Activated CD8-positive, alpha-beta memory T cell treated with anti-CD3 and anti-CD28 coated beads, Interleukin-2, amount 50 U/mL, for 1 hour (primary cell): Measurements from ENCODE around the gene HMCN1.

Experiments used
- DNase-seq: peaks from one replicate; pipeline ENCODE4 v3.0.0-alpha.2; 2020; ENCODE audit errors: extremely low read depth

The HMCN1 gene

DNA sequence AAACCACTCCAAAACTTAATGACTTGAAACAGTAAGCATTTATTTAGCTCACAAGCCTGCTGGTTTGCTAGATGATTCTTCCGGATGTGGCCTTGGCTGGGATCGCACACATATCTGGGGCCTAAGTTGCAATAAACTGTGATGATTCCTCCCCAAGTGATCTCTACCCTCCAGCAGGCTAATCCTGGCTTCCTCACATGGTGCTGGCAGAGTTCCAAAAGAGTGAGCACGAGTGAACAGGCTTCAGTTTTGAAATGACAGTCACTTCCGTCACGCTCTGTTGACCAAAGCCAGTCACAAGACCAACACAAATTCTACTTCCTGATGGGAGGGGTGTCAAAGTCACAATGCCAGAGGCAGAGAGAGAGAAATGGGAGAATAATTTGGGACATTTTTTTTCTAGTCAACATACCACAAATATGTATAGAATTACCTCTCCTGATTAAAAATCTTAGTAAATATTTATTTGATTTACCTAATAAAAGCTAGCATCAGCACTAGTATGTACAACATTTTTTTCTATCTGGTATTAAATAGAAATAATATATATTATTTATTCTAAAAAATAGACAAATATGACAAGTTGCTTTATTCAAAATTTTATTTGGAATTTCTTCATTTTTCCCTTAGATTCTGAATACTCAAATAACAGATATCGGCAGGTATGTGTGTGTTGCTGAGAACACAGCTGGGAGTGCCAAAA lies 348.2 kb downstream of the HMCN1 start:
- no peak for DNase-seq

DNA sequence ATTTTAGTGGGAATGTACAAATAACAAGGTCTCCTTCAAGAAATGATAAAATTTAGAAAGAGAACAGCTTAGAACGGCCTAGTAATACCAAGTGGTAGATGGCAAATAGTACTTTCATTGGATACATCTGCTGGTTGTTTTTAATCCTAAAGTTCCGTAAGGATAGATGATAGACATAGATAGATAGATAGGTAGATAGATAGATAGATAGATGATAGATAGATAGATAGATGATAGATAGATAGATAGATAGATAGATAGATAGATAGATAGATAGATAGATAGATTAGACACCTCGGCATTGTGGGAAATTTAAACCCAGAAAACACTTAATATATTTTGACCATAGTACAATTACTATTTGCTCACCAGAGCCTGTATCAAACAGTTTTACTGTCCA lies 352.4 kb downstream of the HMCN1 start:
- DNase-seq = no peak

DNA sequence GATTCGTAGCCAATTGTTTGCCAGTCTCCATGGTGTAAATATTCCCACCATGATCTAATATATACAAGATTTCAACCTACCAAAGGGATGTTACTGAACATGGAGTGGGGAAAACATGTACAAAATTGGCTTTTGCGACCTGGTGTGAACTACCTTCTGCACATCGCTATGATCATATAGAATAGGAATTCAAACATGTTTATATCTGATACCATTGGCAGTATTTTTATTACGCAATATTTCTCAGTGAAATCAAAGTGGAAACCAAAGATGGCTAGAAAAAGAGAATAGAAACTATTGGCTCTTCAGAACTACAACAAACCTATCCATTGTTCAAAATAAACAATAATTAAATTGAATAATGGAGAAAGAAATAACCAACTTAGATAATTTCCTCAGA lies 355.7 kb downstream of the HMCN1 start:
- DNase-seq = no peak

DNA sequence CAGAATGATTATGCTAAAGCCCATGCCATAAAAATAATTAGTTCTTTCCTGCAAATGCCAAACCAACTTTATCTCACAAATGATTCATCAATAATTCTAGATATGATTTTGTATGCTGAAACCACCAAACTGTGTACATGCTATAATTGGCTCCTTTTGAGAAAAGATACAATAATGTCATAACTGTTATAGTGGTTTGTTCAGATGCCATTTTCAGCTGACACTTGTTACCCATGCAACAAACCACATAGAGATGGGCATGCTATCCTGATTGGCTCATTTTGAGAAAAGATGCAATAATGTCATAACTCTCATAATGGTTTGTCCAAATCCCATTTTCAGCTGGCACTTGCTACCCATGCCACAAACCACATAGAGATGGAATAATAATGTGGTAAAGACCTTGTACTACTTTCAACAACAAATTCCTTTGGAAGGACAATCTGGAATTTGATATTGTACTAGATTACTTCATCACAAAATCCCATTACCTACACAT lies 357.1 kb downstream of the HMCN1 start:
- DNase-seq = no peak

DNA sequence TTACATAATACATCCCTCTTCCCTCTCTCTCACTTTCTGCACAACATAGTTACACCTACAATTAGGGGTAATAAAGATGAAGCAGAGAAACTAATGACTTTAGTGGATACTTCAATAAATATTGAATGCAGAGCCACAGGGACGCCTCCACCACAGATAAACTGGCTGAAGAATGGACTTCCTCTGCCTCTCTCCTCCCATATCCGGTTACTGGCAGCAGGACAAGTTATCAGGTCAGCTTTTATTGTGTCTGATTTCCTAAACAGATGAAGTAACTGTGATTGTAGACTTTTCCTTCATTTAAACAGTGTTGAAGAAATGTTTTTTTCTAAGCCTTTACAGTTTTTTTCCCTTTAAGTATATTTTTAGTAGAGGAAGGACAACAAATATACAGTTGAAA lies 359.2 kb downstream of the HMCN1 start:
- DNase-seq = no peak

DNA sequence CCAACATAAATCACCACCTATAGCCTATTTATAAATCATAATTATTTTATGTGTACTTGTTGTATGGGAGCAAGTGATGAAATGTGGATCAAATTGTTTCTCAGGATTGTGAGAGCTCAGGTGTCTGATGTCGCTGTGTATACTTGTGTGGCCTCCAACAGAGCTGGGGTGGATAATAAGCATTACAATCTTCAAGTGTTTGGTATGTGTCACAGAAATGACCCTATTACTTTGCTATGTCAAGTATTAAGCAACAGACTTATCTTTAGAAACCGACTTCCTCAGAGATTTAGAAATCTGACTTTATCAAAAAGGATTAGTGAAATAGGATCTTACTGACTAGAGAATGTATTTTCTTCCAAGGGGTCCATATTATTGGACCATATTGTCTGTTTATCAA lies 360.0 kb downstream of the HMCN1 start:
- no peak for DNase-seq

DNA sequence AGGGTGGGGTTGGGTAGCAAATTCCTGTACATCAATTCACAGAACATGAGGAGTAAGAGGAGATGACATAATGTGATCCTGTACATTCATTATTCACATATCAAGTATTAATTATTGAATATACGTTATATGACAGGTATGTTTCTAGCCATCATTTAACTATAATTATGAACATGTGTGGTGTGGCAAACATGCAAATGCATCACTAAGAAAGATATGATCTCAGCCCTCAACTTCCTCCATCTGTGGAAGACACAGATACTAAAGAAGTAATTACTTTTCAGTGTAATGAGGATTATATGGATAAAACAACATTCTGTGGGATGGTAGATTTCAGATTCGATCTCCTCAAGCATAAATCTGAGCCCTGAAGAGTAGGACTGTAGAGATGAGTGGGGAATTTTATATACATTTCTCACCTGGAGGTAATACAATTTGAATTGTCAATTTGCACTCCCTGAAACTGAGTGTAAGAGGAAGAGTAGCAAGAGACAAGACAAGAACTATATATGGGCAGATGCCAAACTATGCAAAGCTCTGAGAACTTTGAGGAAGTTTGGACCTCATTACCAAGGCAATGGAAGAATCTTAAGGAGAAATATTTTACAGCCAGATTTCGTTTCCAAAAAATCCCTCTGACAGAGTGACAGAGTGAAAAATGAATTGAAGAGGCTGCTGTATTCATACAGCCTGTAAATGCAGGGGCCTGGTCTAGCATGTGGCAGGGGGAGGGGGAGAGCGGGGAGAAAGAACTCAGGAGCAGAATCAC lies 365.3 kb downstream of the HMCN1 start:
- no peak for DNase-seq

DNA sequence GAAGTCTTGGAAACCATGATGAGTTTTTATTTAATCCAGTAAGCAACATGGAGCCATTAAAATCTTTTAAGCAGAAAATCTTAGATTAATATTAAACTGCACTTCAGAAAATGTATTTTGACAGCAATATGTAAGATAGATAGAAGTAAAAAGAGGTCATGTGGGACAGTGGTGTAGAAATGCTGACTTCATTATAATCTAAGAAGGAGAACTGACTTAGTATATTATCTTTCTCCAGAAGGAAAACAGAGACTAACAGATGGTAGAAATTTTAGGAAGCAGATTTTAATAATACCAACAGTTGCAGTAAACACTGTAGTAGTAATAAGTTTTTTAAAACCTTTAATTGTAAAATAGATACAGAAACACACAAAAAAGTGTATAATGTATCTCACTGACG lies 367.9 kb downstream of the HMCN1 start:
- DNase-seq = no peak

DNA sequence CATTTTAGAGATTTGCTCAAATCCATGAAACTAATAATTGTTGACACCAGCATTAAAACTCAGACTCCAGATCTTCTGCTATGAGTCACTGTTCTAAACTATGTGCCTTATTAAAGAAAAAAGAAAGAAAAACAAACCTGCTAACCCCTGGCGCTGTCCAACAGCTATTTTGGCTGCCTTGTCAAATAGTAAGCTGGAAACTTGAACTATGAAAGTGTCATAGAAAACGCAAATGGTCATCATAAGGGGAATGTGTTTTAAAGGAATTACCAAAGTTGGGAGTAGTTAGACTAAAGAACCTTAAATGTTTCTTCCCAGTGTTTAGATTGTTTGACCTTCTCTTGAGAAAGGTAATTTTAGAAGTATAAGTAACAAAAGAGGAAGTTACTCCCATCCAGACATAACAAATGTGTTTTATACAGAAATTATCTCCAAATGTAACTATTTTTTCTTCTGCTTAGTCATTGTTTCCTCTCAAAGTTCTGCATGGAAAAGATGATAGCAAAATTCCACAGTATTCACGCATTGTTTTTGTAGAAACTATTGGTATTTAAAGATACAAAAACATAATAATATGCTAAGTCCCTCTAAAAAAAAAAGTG lies 368.5 kb downstream of the HMCN1 start:
- DNase-seq = no peak

DNA sequence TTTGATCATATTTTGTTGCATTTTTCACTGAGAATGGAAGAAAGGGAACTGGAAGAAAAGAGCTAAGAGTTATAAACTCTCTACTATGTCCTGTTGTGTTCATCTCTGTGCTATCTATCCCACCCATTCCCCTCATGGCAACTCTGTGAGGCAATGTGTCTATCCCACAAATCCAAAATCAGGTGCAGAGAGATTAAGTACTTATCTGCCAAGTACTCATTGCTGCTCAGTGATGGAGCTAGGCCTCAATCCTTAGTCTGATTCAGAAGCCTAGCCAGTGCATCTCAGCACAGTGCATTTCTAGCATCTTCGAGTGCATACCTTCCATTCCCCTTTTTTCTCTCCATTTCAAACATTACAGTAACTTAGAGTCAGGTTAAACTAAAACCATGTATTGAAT lies 370.3 kb downstream of the HMCN1 start:
- no peak for DNase-seq

DNA sequence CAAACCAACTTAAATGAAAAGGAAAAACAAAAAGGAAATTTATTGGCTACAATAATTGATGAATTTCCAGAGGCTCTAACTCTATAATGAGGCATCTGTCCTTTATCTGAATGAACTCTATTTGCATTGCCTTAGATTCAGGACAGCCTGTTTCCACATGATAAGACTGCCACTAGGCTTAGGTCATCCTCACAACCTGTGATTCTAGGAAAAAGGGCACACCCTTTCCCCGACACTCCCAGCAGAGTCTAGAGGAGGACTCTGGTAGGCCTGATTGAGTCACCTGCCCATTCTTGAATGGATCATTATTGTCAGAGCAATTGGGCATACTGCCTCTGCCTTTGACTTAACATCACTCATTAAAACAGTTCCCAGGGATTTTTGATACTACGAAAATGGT lies 378.1 kb downstream of the HMCN1 start:
- DNase-seq = no peak

DNA sequence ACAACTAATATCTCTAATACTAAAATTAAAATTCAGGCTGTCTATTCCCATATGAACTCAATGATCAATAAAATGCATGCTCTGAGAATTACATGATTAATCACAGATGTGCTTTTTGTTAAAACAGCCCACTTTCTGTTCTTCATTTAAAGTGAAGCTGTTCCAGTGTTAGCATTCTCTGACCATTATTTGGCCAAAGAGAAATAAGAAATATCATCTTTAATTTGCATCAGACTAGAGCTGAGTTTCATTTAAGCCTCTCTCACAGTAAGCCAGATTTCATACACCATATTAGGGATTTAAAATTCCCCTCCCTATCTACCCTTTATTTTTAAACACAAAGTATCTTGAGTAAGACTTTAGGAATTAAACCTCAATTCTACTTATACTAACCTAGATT lies 379.3 kb downstream of the HMCN1 start:
- DNase-seq = no peak

DNA sequence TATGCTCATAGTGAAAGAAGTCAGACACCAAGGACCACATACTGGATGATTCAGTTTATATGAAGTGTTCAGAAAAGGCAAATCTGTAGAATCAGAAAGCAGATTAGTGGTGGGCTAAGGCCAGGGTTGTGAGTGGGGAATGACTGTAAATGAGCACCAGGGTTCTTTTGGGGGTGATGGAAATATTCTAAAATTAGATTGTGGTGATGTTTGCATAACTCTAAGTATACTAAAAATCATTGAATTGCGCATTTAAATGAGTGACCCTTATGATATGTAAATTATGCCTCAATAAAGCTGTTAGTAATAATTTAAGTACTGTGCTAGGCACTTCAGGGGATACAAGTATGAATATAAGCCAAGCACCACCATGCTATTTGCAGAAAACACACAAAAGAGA lies 384.5 kb downstream of the HMCN1 start:
- no peak for DNase-seq

DNA sequence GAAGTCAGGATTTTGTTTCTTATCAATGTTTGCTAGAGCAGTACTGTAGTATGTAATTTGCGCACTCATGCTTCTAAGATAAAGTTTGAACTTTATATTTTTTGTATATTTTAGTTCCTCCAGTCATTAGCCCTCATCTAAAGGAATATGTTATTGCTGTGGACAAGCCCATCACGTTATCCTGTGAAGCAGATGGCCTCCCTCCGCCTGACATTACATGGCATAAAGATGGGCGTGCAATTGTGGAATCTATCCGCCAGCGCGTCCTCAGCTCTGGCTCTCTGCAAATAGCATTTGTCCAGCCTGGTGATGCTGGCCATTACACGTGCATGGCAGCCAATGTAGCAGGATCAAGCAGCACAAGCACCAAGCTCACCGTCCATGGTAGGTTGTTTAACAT lies 388.6 kb downstream of the HMCN1 start:
- no peak for DNase-seq

DNA sequence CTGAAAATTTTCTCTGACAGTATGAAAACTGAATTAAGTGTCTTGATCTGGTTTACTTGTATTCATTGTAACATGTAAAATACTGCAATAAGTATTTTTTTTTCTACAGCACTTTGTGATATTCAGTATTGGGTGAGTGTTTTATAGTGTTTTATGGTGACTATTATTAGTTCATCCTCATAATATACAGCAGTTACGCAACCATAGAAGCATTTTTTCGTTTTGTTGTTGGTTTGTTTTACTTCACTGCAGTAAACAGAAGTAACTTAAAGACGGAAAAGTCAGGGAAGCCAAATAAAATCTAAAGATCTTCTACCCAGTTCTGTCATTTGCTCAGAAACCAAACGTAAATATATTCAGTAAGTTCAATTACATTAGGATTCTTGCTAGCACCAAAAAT lies 390.8 kb downstream of the HMCN1 start:
- no peak for DNase-seq

DNA sequence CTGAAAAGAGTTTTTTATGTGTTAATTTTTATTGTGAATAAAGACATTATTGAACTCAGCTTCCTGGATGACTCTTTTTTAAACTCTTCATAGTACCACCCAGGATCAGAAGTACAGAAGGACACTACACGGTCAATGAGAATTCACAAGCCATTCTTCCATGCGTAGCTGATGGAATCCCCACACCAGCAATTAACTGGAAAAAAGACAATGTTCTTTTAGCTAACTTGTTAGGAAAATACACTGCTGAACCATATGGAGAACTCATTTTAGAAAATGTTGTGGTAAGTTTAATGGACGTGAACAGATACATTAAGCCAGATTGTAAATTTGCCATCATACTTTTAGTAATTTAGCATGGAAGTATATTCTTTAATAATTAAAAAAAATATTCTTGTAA lies 391.3 kb downstream of the HMCN1 start:
- no peak for DNase-seq

DNA sequence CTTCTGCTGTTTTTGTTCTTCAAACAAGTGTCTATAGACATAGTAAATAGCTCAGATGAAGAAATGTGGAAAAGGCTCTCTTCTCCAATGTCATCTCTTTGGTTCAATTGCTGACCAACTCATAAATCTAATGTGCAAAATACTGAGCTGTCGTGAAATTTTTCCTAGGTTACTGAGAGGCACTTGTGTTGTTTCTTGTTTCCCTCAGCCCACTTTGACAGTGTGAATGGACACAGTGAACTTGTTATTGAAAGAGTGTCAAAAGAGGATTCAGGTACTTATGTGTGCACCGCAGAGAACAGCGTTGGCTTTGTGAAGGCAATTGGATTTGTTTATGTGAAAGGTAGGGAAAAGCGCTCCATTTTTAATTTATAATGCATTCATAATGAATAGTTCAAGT lies 395.6 kb downstream of the HMCN1 start:
- no peak for DNase-seq

DNA sequence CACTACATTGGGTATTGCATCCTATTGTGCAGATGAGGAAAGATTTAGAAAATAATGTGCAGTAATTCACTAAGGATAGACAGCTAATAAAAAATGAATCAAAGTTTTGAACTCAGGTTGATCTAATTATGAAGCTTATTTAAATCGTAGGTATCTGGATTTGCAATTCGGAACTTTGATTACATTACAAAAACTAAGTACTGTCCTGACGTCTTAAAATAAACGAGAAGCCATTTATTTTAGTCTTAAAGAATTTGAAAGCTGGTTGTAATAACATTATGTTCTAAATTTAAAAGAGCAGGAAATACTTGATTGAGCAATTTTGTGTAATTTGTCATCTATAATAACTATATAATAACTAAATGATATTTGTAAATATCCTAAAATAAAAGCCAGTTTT lies 404.9 kb downstream of the HMCN1 start:
- no peak for DNase-seq

DNA sequence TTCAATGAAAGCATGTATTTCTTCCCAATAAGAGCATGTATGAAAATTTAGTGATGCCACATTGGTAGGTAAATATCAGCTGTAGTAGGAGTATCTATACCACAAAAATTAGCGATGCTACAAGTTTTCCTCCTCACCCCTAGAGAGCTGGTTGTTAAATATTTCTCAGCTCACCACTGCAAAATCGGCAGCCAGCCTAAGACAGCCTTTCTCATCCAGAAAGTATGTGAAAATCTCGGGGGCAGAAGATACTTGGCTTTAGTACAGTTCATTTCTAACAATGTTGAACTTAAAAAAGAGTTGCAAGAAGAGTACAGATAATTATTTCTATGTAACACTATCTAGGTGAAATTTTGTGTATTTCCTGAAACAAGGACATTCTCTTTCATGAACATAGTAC lies 405.5 kb downstream of the HMCN1 start:
- no peak for DNase-seq

DNA sequence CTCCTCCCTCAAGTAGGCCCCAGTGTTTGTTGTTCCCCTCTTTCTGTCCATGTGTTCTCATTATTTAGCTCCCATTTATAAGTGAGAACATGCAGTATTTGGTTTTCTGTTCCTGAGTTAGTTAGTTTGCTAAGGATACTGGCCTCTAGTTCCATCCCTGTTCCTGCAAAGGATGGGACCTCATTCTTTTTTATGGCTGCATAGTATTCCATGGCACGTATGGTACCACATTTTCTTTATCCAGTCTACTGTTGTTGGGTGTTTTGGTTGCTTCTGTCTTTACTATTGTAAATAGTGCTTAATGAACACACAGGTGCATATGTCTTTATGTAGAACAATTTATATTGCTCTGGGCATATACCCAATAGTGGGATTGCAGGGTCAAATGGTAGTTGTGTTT lies 408.0 kb downstream of the HMCN1 start:
- DNase-seq = no peak

DNA sequence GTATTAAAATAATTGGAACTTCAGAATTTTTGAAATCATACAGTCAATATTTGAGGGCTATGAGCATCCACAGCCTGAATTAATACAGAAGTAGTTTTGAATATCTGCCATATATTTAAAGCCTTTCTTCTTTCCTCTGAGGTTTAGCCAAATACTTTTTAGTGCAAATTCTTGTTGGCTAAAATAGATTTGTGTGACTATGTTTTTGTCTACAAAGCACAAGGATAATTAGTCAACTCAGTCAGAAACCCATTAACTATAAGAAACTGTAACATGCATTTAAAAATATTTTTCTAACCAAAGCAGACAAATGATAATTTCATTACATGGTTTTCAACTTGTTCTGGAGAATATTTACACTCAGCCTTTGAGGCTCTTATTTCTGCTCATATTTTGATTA lies 408.7 kb downstream of the HMCN1 start:
- no peak for DNase-seq

DNA sequence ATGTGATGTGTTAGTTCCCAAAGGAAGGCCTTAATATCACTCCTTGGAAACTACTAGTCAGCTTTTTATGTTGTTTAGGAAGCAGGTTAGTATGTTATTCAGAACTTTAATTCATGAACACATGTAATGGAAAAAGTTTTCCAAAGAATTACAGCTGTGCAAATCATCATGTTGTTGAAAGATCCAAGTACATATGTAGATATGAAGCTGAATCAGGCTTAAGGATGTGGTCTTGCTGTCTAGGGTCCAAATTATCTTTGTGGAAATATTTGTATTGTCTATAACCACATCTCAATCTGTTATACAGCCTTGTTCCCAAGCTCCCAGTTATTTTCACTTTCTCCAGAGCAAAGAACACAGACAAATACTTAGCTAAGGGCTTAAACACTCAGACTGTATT lies 409.3 kb downstream of the HMCN1 start:
- no peak for DNase-seq

DNA sequence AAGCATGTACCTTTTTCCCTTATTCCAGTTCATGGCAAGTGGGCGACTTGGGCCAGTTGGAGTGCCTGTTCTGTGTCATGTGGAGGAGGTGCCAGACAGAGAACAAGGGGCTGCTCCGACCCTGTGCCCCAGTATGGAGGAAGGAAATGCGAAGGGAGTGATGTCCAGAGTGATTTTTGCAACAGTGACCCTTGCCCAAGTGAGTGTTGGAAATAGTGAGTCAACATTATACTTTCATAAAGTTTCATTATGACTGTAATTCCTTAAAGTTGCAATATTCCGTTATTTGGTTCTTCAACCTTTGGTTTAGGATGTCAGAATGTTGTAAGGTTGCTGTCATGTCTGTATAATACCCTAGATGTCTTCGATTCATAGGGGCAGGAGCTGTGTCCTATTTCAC lies 410.3 kb downstream of the HMCN1 start:
- no peak for DNase-seq
